ENCODE measurements around the gene PLAC1.

Gene PLAC1

GRCh38 chrX:134537179-134537955 is 120.9 kb downstream of the PLAC1 start:
- no peak for DNase-seq

GRCh38 chrX:134533952-134534351 is 124.3 kb downstream of the PLAC1 start:
- no peak for DNase-seq

GRCh38 chrX:134533352-134533751 is 124.9 kb downstream of the PLAC1 start:
- DNase-seq, result no peak

GRCh38 chrX:134530845-134531244 is 127.4 kb downstream of the PLAC1 start:
- DNase-seq, result no peak

GRCh38 chrX:134529481-134529880 is 128.8 kb downstream of the PLAC1 start:
- DNase-seq, result no peak

- DNase-seq, result no peak
These were observed 129.3 kb downstream of the PLAC1 start for GRCh38 chrX:134528960-134529359.

GRCh38 chrX:134526399-134526798 is 131.9 kb downstream of the PLAC1 start:
- DNase-seq, result no peak

GRCh38 chrX:134525086-134525792 is 133.0 kb downstream of the PLAC1 start:
- DNase-seq, result no peak

GRCh38 chrX:134524181-134524580 is 134.1 kb downstream of the PLAC1 start:
- DNase-seq, result no peak

GRCh38 chrX:134520860-134521390 is 137.3 kb downstream of the PLAC1 start:
- no peak for DNase-seq

Data from central memory CD4-positive, alpha-beta T cell (primary cell).